ENCODE data around the gene KLHL1.

- TF ChIP-seq ZNF561 (tag by site-specific recombination; IDR thresholded peaks at IDR 0.05; ENCODE audit: borderline replicate concordance) = no peak
- no peak for TF ChIP-seq ZNF513 (tag by site-specific recombination; IDR thresholded peaks at IDR 0.05)
- TF ChIP-seq HOXA7 (CRISPR knock-in tag; IDR thresholded peaks at IDR 0.05; ENCODE audit: borderline replicate concordance) = no peak
- TF ChIP-seq CTCF (tag by site-specific recombination; IDR thresholded peaks at IDR 0.05) = no peak
- TF ChIP-seq ZNF391 (tag by site-specific recombination; IDR thresholded peaks at IDR 0.05; ENCODE audit: borderline replicate concordance, low read depth) = no peak
- TF ChIP-seq HOXC10 (CRISPR knock-in tag; IDR thresholded peaks at IDR 0.05) = no peak
- no peak for TF ChIP-seq ZNF501 (tag by site-specific recombination; IDR thresholded peaks at IDR 0.05)
- no peak for TF ChIP-seq ZNF274 (IDR thresholded peaks at IDR 0.05; ENCODE audit: low read length)
- TF ChIP-seq ZNF274 (tag by site-specific recombination; IDR thresholded peaks at IDR 0.05; ENCODE audit: borderline replicate concordance) = no peak
- no peak for TF ChIP-seq ZNF660 (tag by site-specific recombination; IDR thresholded peaks at IDR 0.05)
- no peak for TF ChIP-seq ZNF146 (tag by site-specific recombination; IDR thresholded peaks at IDR 0.05)
- no peak for TF ChIP-seq ELK4 (IDR thresholded peaks at IDR 0.05; ENCODE audit: borderline replicate concordance, low read depth, low read length)
- no peak for TF ChIP-seq ZNF654 (tag by site-specific recombination; IDR thresholded peaks at IDR 0.05; ENCODE audit: low read depth)
These were observed 225.8 kb downstream of the KLHL1 start for GRCh38 chr13:69882451-69882850.

All from HEK293 (cell line).